GM10847 (cell line): ENCODE results near the gene PEMT.

ENCODE experiments used
- POLR2A ChIP-seq: IDR thresholded peaks from 2 replicates; pipeline ENCODE4 v1.6.1; 2011; ENCODE audit not compliant: insufficient read length; ENCODE audit errors: extremely low read depth

Gene PEMT

GRCh38 chr17:17502741-17503565 lies 88.6 kb downstream of the PEMT start:
- no peak for TF ChIP-seq POLR2A

GRCh38 chr17:17500999-17501605 lies 90.4 kb downstream of the PEMT start:
- TF ChIP-seq POLR2A: no peak

GRCh38 chr17:17499402-17500145 lies 91.9 kb downstream of the PEMT start:
- TF ChIP-seq POLR2A: no peak

GRCh38 chr17:17498606-17499301 lies 92.8 kb downstream of the PEMT start:
- no peak for TF ChIP-seq POLR2A

GRCh38 chr17:17497845-17498520 lies 93.5 kb downstream of the PEMT start:
- no peak for TF ChIP-seq POLR2A

GRCh38 chr17:17497065-17497844 lies 94.3 kb downstream of the PEMT start:
- TF ChIP-seq POLR2A: no peak

DNA sequence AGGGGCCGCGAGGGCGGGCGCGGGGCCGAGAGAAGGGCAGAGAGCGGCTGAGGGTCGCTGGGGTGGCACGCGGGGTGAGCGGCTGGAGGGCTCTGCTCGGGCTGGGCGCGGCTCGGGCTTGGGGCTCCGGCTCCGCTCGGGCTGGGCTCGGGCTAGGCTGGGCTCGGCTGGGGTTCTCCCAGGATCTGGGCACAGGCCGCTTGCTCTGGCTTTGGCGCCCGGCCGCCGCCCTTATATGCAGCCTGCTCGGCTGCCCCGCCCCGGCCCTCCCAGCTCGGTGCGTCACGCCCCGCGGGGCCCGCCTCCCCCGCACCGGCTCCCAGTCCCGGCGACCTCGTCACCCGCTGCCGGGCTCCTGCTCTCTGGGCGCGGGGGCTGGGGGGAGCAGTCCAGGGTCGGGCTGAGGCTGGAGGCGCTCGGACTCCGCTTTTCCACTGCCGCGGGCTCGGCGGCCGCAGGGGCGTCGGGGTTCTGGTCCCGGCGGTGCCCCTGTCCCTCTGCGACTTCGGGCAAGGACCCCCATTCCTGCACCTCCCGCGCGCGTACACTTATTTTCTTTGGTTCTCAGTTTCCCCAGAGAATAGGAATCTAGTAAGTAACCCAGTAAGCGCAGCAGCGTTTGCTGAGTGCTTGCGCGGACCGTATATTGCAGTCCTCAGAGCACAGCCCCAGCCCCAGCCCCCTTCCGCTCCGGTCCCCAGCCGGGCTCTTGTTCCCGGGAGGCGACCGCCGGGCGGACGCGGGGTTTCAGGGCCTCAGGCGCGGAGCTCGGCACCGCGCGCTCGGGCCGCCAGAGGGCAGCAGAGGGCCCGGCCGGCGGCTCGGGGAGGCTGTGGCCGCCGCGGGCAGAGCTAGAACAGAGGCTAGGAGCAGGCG lies 95.1 kb downstream of the PEMT start, which contains the start of gene RASD1:
TSS of gene RASD1 (minus strand) at position 207 of the 876 bp plus-strand sequence. CDS start 214 bp downstream, outside the sequence.
- peak; percentile 23 for TF ChIP-seq POLR2A

- TF ChIP-seq POLR2A: no peak
These were observed 95.8 kb downstream of the PEMT start for GRCh38 chr17:17495536-17496188.

- no peak for TF ChIP-seq POLR2A
These were observed 96.5 kb downstream of the PEMT start for GRCh38 chr17:17494870-17495535.

DNA sequence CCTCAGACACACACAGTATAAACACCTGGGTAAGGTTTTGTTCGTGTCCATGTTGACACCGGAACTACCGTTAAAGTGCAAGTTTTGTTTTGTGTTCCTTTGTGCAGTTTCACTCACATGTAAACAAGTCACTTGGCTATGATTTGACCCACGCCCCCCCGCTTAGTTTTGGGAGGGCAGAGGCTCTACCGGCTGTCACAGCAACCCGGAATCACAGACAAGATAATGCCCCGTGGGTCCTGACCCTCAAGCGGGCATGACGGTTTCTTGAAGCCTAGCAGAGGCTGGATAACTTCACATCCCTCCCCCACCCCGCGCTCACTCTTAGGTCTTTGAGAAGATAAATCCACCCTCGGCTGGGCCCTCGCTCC lies 97.0 kb downstream of the PEMT start:
- TF ChIP-seq POLR2A: no peak

- TF ChIP-seq POLR2A: no peak
These were observed 97.5 kb downstream of the PEMT start for GRCh38 chr17:17493986-17494466.

GRCh38 chr17:17493249-17493985 lies 98.1 kb downstream of the PEMT start:
- TF ChIP-seq POLR2A: no peak
